Glutamatergic neuron (in vitro differentiated cells): Measurements from ENCODE around the gene MCEMP1. TPM values are rescaled to one million over a fixed set of nuclear protein-coding genes. Genes with fewer than 3 reads are reported as not detected.

ENCODE experiments used
- DNase-seq: peaks from one replicate; pipeline ENCODE4 v3.0.0; 2022
- H3K27ac Mint-ChIP-seq: one replicate; pipeline ENCODE4 v1.8.0; 2020; ENCODE audit warnings: mild to moderate bottlenecking, mixed read lengths, inconsistent platforms; ENCODE audit not compliant: unreplicated experiment
- H3K27me3 Mint-ChIP-seq: one replicate; pipeline ENCODE4 v1.8.0; 2020; ENCODE audit warnings: mild to moderate bottlenecking, moderate library complexity, mixed read lengths, inconsistent platforms; ENCODE audit not compliant: unreplicated experiment
- H3K36me3 Mint-ChIP-seq: one replicate; pipeline ENCODE4 v1.8.0; 2020; ENCODE audit warnings: mild to moderate bottlenecking, mixed read lengths, inconsistent platforms; ENCODE audit not compliant: unreplicated experiment
- H3K4me1 Mint-ChIP-seq: one replicate; pipeline ENCODE4 v1.8.0; 2020; ENCODE audit warnings: mild to moderate bottlenecking, low read depth, mixed read lengths, inconsistent platforms; ENCODE audit not compliant: unreplicated experiment
- H3K4me3 Mint-ChIP-seq: one replicate; pipeline ENCODE4 v1.8.0; 2020; ENCODE audit warnings: mild to moderate bottlenecking, mixed read lengths, inconsistent platforms; ENCODE audit not compliant: unreplicated experiment
- H3K9me3 Mint-ChIP-seq: one replicate; pipeline ENCODE4 v1.8.0; 2020; ENCODE audit warnings: mild to moderate bottlenecking, moderate library complexity, mixed read lengths, inconsistent platforms; ENCODE audit not compliant: unreplicated experiment
- CTCF ChIP-seq: fragments of 200-600 bp; sonication (generic); IDR thresholded peaks from one replicate; pipeline ENCODE4 v1.5.0; 2021; ENCODE audit not compliant: partially characterized antibody, unreplicated experiment
- total RNA-seq: library from RNA; stranded (reverse); fragmentation: NEBNext Ultra II Directional; extraction: Animal tissue kit (Norgen Biotek cat#: 25700); gene quantifications from one replicate; pipeline ENCODE4 v1.2.1, GENCODE V29; 2021; ENCODE audit not compliant: unreplicated experiment

The MCEMP1 gene
- total RNA-seq, 1 donor from 2014 or later = not detected

GRCh38 chr19:7720351-7720750, 43.5 kb downstream of the MCEMP1 start:
- peaks cover 24% of the 10 kb centered on the region for H3K9me3 Mint-ChIP-seq
- peaks cover 20% of the 10 kb centered on the region for H3K4me1 Mint-ChIP-seq
- peak overlapping the region; percentile 26 for H3K4me3 Mint-ChIP-seq
- H3K27ac Mint-ChIP-seq = peak overlapping the region; percentile 59
- DNase-seq = no peak
- peaks cover 16% of the 10 kb centered on the region for H3K27me3 Mint-ChIP-seq
- no peaks in the 10 kb centered on the region for H3K36me3 Mint-ChIP-seq
- TF ChIP-seq CTCF = no peak

- Mint-ChIP-seq H3K4me3 (peak overlapping the region; percentile 76), H3K27me3 (peaks cover 18% of the 10 kb centered on the region), H3K9me3 (peaks cover 24% of the 10 kb centered on the region), H3K4me1 (peaks cover 20% of the 10 kb centered on the region), H3K36me3 (peaks cover 4% of the 10 kb centered on the region), H3K27ac (peak overlapping the region; percentile 100)
- DNase-seq = peak; percentile 82
- no peak for TF ChIP-seq CTCF
Observed at GRCh38 chr19:7722231-7722651, 45.4 kb downstream of the MCEMP1 start.

GRCh38 chr19:7725791-7726190, 48.9 kb downstream of the MCEMP1 start:
- peaks cover 15% of the 10 kb centered on the region for H3K27me3 Mint-ChIP-seq
- no peak for TF ChIP-seq CTCF
- no peak overlapping the region for H3K4me3 Mint-ChIP-seq
- H3K36me3 Mint-ChIP-seq = peaks cover 10% of the 10 kb centered on the region
- no peak overlapping the region for H3K27ac Mint-ChIP-seq
- H3K9me3 Mint-ChIP-seq = peaks cover 19% of the 10 kb centered on the region
- H3K4me1 Mint-ChIP-seq = peaks cover 21% of the 10 kb centered on the region
- DNase-seq = no peak

DNA sequence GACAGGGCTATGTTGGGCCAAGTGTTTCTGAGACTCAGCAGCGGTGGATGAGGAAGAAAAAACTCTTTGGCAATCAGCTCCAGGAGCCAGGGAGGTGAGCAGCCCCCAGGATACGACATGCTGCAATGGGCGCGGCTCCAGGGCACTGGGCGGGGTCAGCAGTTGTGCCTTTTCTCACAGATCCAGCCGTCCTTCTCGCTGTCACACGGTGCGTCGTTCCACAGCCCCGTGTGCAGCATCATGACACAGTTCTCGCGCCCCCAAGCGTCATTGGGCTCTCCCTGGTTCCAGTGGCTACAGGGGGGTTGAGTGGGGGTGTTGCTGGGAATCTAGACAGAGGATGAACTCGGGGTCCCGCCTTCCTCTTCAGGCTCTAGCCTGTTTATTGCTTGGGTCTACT, 52.3 kb downstream of the MCEMP1 start:
- DNase-seq = peak; percentile 52
- peak overlapping the region; percentile 76 for H3K4me3 Mint-ChIP-seq
- peaks cover 2% of the 10 kb centered on the region for H3K9me3 Mint-ChIP-seq
- no peak for TF ChIP-seq CTCF
- peaks cover 7% of the 10 kb centered on the region for H3K27me3 Mint-ChIP-seq
- peak overlapping the region; percentile 44 for H3K27ac Mint-ChIP-seq
- H3K4me1 Mint-ChIP-seq = peaks cover 7% of the 10 kb centered on the region
- peaks cover 10% of the 10 kb centered on the region for H3K36me3 Mint-ChIP-seq

Other genes starting within 250 kb of the MCEMP1 start
- 2.6 TPM for gene PEX11G, start 188.1 kb upstream of the MCEMP1 start, total RNA-seq
- gene ZNF358, start 161.0 kb upstream of the MCEMP1 start, total RNA-seq = 148 TPM
- 39.8 TPM for gene MCOLN1, start 154.5 kb upstream of the MCEMP1 start, total RNA-seq
- gene PNPLA6, start 141.4 kb upstream of the MCEMP1 start, total RNA-seq = 82.0 TPM
- gene CAMSAP3, start 81.2 kb upstream of the MCEMP1 start, total RNA-seq = 47.6 TPM
- 32.8 TPM for gene XAB2, start 47.5 kb upstream of the MCEMP1 start, total RNA-seq
- 186 TPM for gene PET100, start 47.3 kb upstream of the MCEMP1 start, total RNA-seq
- not detected for gene PCP2, start 43.4 kb upstream of the MCEMP1 start, total RNA-seq
- 32.8 TPM for gene STXBP2, start 40.0 kb upstream of the MCEMP1 start, total RNA-seq
- gene RETN, start 8.0 kb upstream of the MCEMP1 start, total RNA-seq = not detected
- 142 TPM for gene TRAPPC5, start 3.7 kb downstream of the MCEMP1 start, total RNA-seq
- not detected for gene FCER2, start 25.0 kb downstream of the MCEMP1 start, total RNA-seq
- gene CLEC4G, start 55.0 kb downstream of the MCEMP1 start, total RNA-seq = 14.8 TPM
- gene CD209, start 70.4 kb downstream of the MCEMP1 start, total RNA-seq = not detected
- not detected for gene CLEC4M, start 86.2 kb downstream of the MCEMP1 start, total RNA-seq
- 36.4 TPM for gene EVI5L, start 153.1 kb downstream of the MCEMP1 start, total RNA-seq
- gene PRR36, start 197.3 kb downstream of the MCEMP1 start, total RNA-seq = 37.4 TPM
- not detected for gene LRRC8E, start 211.4 kb downstream of the MCEMP1 start, total RNA-seq
- gene MAP2K7, start 226.8 kb downstream of the MCEMP1 start, total RNA-seq = 44.2 TPM
- gene TGFBR3L, start 237.7 kb downstream of the MCEMP1 start, total RNA-seq = 0.69 TPM
- 18.6 TPM for gene SNAPC2, start 243.2 kb downstream of the MCEMP1 start, total RNA-seq
- gene CTXN1, start 249.0 kb downstream of the MCEMP1 start, total RNA-seq = 90.6 TPM